SK-N-SH (cell line): ENCODE data around the gene PLIN4.

Source experiments
- CTCF ChIP-seq: fragments of 200-600 bp; sonication (generic); IDR thresholded peaks from 2 replicates; pipeline ENCODE4 v1.6.1; 2017; ENCODE audit warnings: antibody characterized with exemption, mild to moderate bottlenecking, moderate library complexity
- EZH2phosphoT487 ChIP-seq: fragments of 200-600 bp; sonication (generic); IDR thresholded peaks from 2 replicates; pipeline ENCODE4 v1.6.1; 2017; ENCODE audit warnings: low read depth, mixed run types, mild to moderate bottlenecking, antibody characterized with exemption, moderate library complexity, borderline replicate concordance
- FOXM1 ChIP-seq: IDR thresholded peaks from 2 replicates; pipeline ENCODE4 v1.4.0; 2012; ENCODE audit warnings: low read depth, mild to moderate bottlenecking
- MAX ChIP-seq: IDR thresholded peaks from 2 replicates; pipeline ENCODE4 v1.4.0; 2012; ENCODE audit warnings: low read depth
- MEF2A ChIP-seq: IDR thresholded peaks from 2 replicates; pipeline ENCODE4 v1.4.0; 2012; ENCODE audit warnings: low read depth, borderline replicate concordance
- NFIC ChIP-seq: IDR thresholded peaks from 2 replicates; pipeline ENCODE4 v1.4.0; 2012; ENCODE audit warnings: borderline replicate concordance
- PBX3 ChIP-seq: IDR thresholded peaks from 2 replicates; pipeline ENCODE4; 2012
- REST ChIP-seq: IDR thresholded peaks from 2 replicates; pipeline ENCODE4 v1.6.1; 2012; ENCODE audit warnings: mild to moderate bottlenecking, low read depth, low read length, moderate library complexity
- TAF1 ChIP-seq: IDR thresholded peaks from 2 replicates; pipeline ENCODE4 v1.6.1; 2012; ENCODE audit warnings: low read depth, mild to moderate bottlenecking, low read length, moderate library complexity, borderline replicate concordance

GRCh38 chr19:4474514-4475022 lies 43.7 kb downstream of the PLIN4 start:
- TF ChIP-seq CTCF (no peak), MAX (no peak), NFIC (no peak), PBX3 (peak; percentile 99), TAF1 (peak; percentile 41; the same call in 1 of the 2 replicates), FOXM1 (no peak), REST (no peak), EZH2phosphoT487 (no peak), MEF2A (no peak)
